Uterus (tissue), 4 donors: Measurements from ENCODE around the gene PTGES3L. TPM values are rescaled to one million over a fixed set of nuclear protein-coding genes. Genes with fewer than 3 reads are reported as not detected.
A peak's percentile ranks its signal among the peaks of the same experiment; 100 is the strongest.

Source experiments
- DNase-seq, 2 donors: peaks; one replicate each; pipeline ENCODE4 v3.0.0-alpha.2; 2019 to 2020
- H3K27ac ChIP-seq, 2 donors: fragments of 200-600 bp; sonication (generic); 1 replicate in 1 of 2; 2 replicates in 1 of 2; pipeline ENCODE4 v1.5.1; 2016 to 2018
- H3K27me3 ChIP-seq, 2 donors: fragments of 200-600 bp; sonication (generic); one replicate each; pipeline ENCODE4 v1.5.1; 2018 to 2019; ENCODE audit warnings: control low read depth in 1 of 2
- H3K36me3 ChIP-seq, 2 donors: fragments of 200-600 bp; sonication (generic); one replicate each; pipeline ENCODE4 v1.5.1; 2019; ENCODE audit warnings: control low read depth in 1 of 2
- H3K4me1 ChIP-seq, 2 donors: fragments of 200-600 bp; sonication (generic); one replicate each; pipeline ENCODE4 v1.5.1; 2018 to 2019; ENCODE audit warnings: control low read depth in 1 of 2
- H3K4me3 ChIP-seq, 2 donors: fragments of 200-600 bp; sonication (generic); 1 replicate in 1 of 2; 2 replicates in 1 of 2; pipeline ENCODE4 v1.5.1; 2018 to 2019; ENCODE audit warnings: mild to moderate bottlenecking in 1 of 2
- H3K9me3 ChIP-seq, 2 donors: fragments of 200-600 bp; sonication (generic); one replicate each; pipeline ENCODE4 v1.5.1; 2019; ENCODE audit warnings: control low read depth in 1 of 2
- CTCF ChIP-seq, 4 experiments: fragments of 200-600 bp in 2 of 4; fragments of 450-650 bp in 2 of 4; sonication (generic) in 2 of 4; IDR thresholded peaks; one replicate each; pipeline ENCODE4 v1.5.1; 2016 to 2019; ENCODE audit warnings: antibody characterized with exemption in 4 of 4, mild to moderate bottlenecking in 2 of 4, moderate library complexity in 1 of 4
- POLR2A ChIP-seq, 2 donors: fragments of 450-650 bp; IDR thresholded peaks; one replicate each; pipeline ENCODE4 v1.6.1; 2016; ENCODE audit warnings: antibody characterized with exemption in 2 of 2, mild to moderate bottlenecking in 1 of 2, moderate library complexity in 1 of 2
- intact Hi-C: fragments of 100-400 bp; cut with DNase I; formaldehyde crosslinking; loops from one replicate; pipeline ENCODE4 v1.15.1; 2023; ENCODE audit warnings: low total_unique reads
- total RNA-seq, 4 donors: library from RNA; depleted of rRNA in 3 of 4; stranded (reverse); fragments of >200 nt in 3 of 4; gene quantifications; one replicate each; pipeline versions ENCODE4 v1.1.0 to v1.2.4, GENCODE V29; 2014 to 2023
- donor health status: DM: yes; HTN: yes; CAD: no.

PTGES3L gene
- total RNA-seq: 1 to 10 TPM in 2 of 4 donors, under 1 TPM in 1, not detected in 1; 0.51 to 3.7 (median 1.2) TPM

GRCh38 chr17:42979511-42980273 is at the start of gene PTGES3L:
Gene PTGES3L (minus strand): TSS chr17:42980080. CDS start chr17:42980053, 27 bp downstream.
- intact Hi-C loops: no loop called here
- Histone ChIP-seq H3K4me1 (no peaks in the 10 kb centered on the region), H3K27me3 (no peaks in the 10 kb centered on the region), H3K9me3 (no peaks in the 10 kb centered on the region), H3K4me3 (peak within 1 kb of the TSS; percentile 54 to 87), H3K27ac (peak within 1 kb of the TSS; percentile 58 to 74), H3K36me3 (no peaks in the 10 kb centered on the region)
- DNase-seq: peak; percentile 45 to 48
- TF ChIP-seq CTCF (IDR thresholded peaks at IDR 0.05) (no peak), POLR2A (IDR thresholded peaks at IDR 0.05) (no peak)

- DNase-seq: no peak
- TF ChIP-seq POLR2A (IDR thresholded peaks at IDR 0.05) (no peak), CTCF (IDR thresholded peaks at IDR 0.05) (no peak)
- H3K36me3 ChIP-seq: no peaks in the 10 kb centered on the region
- H3K4me1 ChIP-seq: no peaks in the 10 kb centered on the region
- no peaks in the 10 kb centered on the region for H3K27me3 ChIP-seq
- no peak overlapping the region for H3K4me3 ChIP-seq
- H3K27ac ChIP-seq: no peak overlapping the region
- intact Hi-C loops: no loop called here
- H3K9me3 ChIP-seq: no peaks in the 10 kb centered on the region
Observed at GRCh38 chr17:43028221-43028861, 48.5 kb upstream of the PTGES3L start.

- no peaks in the 10 kb centered on the region for H3K27me3 ChIP-seq
- intact Hi-C loops: no loop called here
- TF ChIP-seq CTCF (IDR thresholded peaks at IDR 0.05): no peak
- TF ChIP-seq POLR2A (IDR thresholded peaks at IDR 0.05): no peak
Observed at GRCh38 chr17:43027091-43028032, 47.5 kb upstream of the PTGES3L start.

GRCh38 chr17:43026595-43026994 is 46.7 kb upstream of the PTGES3L start:
- no peak for TF ChIP-seq POLR2A (IDR thresholded peaks at IDR 0.05)
- no peak for TF ChIP-seq CTCF (IDR thresholded peaks at IDR 0.05)
- intact Hi-C loops: no loop called here
- peak overlapping the region; percentile 83 to 95 for H3K27ac ChIP-seq

More at GRCh38 chr17:43027091-43028032, 47.5 kb upstream of the PTGES3L start:
- DNase-seq: no peak
- Histone ChIP-seq H3K4me1 (no peaks in the 10 kb centered on the region), H3K36me3 (no peaks in the 10 kb centered on the region), H3K4me3 (no peak overlapping the region), H3K27ac (peak overlapping the region; percentile 83 to 95), H3K9me3 (no peaks in the 10 kb centered on the region)

More at GRCh38 chr17:43026595-43026994, 46.7 kb upstream of the PTGES3L start:
- no peaks in the 10 kb centered on the region for H3K9me3 ChIP-seq
- no peaks in the 10 kb centered on the region for H3K36me3 ChIP-seq
- no peaks in the 10 kb centered on the region for H3K27me3 ChIP-seq
- no peak for DNase-seq
- H3K4me3 ChIP-seq: no peak overlapping the region
- H3K4me1 ChIP-seq: no peaks in the 10 kb centered on the region
